ENCODE data around the gene PSME3IP1. TPM values are rescaled to one million over a fixed set of nuclear protein-coding genes. Genes with fewer than 3 reads are reported as not detected.
A peak's percentile ranks its signal among the peaks of the same experiment; 100 is the strongest.

The PSME3IP1 gene
- polyA plus RNA-seq, 1 of the 3 experiments (the other 2 are of a cell fraction), result 80.9 TPM

DNA sequence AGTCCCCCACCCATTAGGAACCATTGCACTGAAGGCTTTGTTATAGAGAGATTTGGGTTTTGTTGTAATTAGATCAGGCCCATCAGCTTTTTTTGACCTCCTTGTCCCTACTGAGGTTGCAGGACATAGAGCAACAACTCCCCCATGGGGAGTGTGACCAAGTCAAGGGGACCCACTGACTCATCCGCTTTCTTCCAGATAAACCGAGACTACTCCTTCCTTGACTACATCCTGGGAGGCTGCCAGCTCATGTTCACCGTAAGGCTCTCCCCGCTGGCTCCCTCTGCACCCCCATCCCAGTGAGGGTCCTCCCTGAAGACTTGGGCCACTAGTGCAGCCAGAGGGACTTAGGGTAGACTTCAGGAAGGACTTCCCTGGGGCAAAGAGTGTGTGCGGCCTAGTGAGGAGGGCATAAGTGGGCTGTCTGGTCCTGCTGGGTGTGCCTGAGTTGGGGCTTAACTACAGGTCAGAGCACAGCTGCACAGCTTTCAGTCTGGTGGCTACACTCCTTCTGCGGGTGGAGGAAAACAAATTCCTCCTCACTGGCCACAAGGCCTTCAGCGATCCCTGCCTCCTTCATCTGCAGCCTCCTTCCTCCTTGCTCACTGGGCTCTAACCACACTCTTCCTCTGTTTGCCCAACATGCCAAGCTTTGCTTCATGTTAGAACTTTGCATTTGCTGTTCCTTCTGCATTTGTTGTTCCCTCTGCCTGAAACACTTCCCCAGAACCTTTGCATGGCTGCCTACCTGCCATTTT lies 62.4 kb downstream of the PSME3IP1 start:
- Histone ChIP-seq H3K79me2 (ENCODE audit: insufficient read depth) (no peaks in the 10 kb centered on the region), H3K9me3 (no peaks in the 10 kb centered on the region), H3K4me1 (ENCODE audit: control insufficient read depth in 1 of 2, insufficient read depth in 2 of 2, low read depth in 1 of 2, low read length in 1 of 2) (no peaks in the 10 kb centered on the region), H2AFZ (ENCODE audit: low read depth) (no peak overlapping the region), H3K36me3 (replicated peaks in 1 of 2; ENCODE audit: control insufficient read depth in 1 of 2, insufficient read depth in 2 of 2, low read length in 1 of 2) (peaks cover 2 to 6% of the 10 kb centered on the region in 2 experiments), H3F3A (replicated peaks; ENCODE audit: insufficient read depth) (no peaks in the 10 kb centered on the region), H4K20me1 (ENCODE audit: insufficient read depth) (no peaks in the 10 kb centered on the region), H3K9me2 (no peaks in the 10 kb centered on the region), H3K4me2 (no peak overlapping the region), H3K27ac (ENCODE audit: low read depth in 2 of 2, low read length in 1 of 2) (no peak overlapping the region), H3K4me3 (ENCODE audit: low read depth in 2 of 2, low read length in 1 of 2) (no peak overlapping the region), H3K27me3 (ENCODE audit: insufficient read depth) (no peaks in the 10 kb centered on the region), H3K9ac (no peak overlapping the region)
- ChIA-PET POLR2A (interaction anchor here (0.6 kb wide), 1 partner anchor 108 kb away, joined by 3 read pairs; no protein-coding TSS in a partner anchor), CTCF (interaction anchor here (1.0 kb wide), 1 partner anchor 41 kb away, joined by 3 read pairs; no protein-coding TSS in a partner anchor)
- no peak for TF ChIP-seq EZH2phosphoT487 (IDR thresholded peaks at IDR 0.05; ENCODE audit: borderline replicate concordance, low read depth)
- no peak for TF ChIP-seq GATA2 (CRISPR knock-in tag; IDR thresholded peaks at IDR 0.05)
- no peak for TF ChIP-seq GABPA (IDR thresholded peaks at IDR 0.05; ENCODE audit: low read depth)
- TF ChIP-seq FOXM1 (IDR thresholded peaks at IDR 0.05; ENCODE audit: low read depth), result no peak
- TF ChIP-seq EP300 (IDR thresholded peaks at IDR 0.05; ENCODE audit: borderline replicate concordance in 1 of 2, low read depth in 1 of 2, low read length in 1 of 2), result no peak
- no peak for DNase-seq
- WGBS (ENCODE audit: low lambda C conversion rate), result 85% methylated on average over 7 of the region's 7 CpGs

DNA sequence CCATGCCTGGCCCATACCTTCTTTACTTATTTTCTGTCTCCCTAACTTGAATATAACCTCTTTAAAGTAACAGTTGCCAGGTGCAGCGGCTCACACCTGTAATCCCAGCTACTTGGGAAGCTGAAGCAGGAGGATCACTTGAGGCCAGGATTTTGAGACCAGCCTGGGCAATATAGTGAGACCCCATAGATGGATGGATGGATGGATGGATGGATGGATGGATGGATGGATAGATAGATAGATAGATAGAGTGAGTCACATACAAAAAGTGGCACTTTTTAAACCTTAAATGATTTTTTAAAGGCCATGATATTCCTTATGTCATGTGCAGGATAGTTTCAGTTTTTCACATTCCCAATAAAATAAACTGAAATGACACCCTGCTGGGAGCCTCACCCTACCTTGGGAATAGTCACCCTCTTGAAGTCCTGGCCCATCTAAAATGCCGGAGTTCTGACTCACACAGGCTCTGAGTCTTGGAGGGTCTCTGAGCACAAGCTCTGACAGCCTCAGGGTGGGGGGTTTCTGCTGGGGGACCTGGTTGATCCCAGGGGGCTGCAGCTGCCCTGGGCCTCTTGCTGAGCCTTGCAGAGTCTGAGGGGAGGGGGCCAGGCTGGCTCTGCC lies 67.3 kb downstream of the PSME3IP1 start:
- TF ChIP-seq GATA2 (CRISPR knock-in tag; IDR thresholded peaks at IDR 0.05) (no peak), SIN3A (IDR thresholded peaks at IDR 0.05; ENCODE audit: borderline replicate concordance, low read depth, low read length) (no peak)
- POLR2A ChIA-PET, result no interaction called here
- no peaks in the 10 kb centered on the region for H4K20me1 ChIP-seq (ENCODE audit: insufficient read depth)
- H2AFZ ChIP-seq (ENCODE audit: low read depth), result no peak overlapping the region
- no peak overlapping the region for H3K9ac ChIP-seq
- peaks cover 6% of the 10 kb centered on the region in 2 experiments for H3K36me3 ChIP-seq (replicated peaks in 1 of 2; ENCODE audit: control insufficient read depth in 1 of 2, insufficient read depth in 2 of 2, low read length in 1 of 2)
- H3K9me2 ChIP-seq, result no peaks in the 10 kb centered on the region
- CTCF ChIA-PET, result interaction anchor here (2.4 kb wide), 1 partner anchor 34 kb away, joined by 10 read pairs; no protein-coding TSS in a partner anchor
- H3K4me2 ChIP-seq, result no peak overlapping the region
- WGBS (ENCODE audit: low lambda C conversion rate), result 92% methylated on average over 2 of the region's 2 CpGs
- no peaks in the 10 kb centered on the region for H3K27me3 ChIP-seq (ENCODE audit: insufficient read depth)
- no peaks in the 10 kb centered on the region for H3K79me2 ChIP-seq (ENCODE audit: insufficient read depth)
- no peak overlapping the region for H3K27ac ChIP-seq (ENCODE audit: low read depth in 2 of 2, low read length in 1 of 2)
- no peak overlapping the region for H3K4me3 ChIP-seq (ENCODE audit: low read depth in 2 of 2, low read length in 1 of 2)
- peaks cover 0 to 15% of the 10 kb centered on the region in 2 experiments; a peak in 1 of 4 replicates for H3K4me1 ChIP-seq (ENCODE audit: control insufficient read depth in 1 of 2, insufficient read depth in 2 of 2, low read depth in 1 of 2, low read length in 1 of 2)
- H3F3A ChIP-seq (replicated peaks; ENCODE audit: insufficient read depth), result no peaks in the 10 kb centered on the region
- H3K9me3 ChIP-seq, result no peaks in the 10 kb centered on the region
- no peak for DNase-seq

DNA sequence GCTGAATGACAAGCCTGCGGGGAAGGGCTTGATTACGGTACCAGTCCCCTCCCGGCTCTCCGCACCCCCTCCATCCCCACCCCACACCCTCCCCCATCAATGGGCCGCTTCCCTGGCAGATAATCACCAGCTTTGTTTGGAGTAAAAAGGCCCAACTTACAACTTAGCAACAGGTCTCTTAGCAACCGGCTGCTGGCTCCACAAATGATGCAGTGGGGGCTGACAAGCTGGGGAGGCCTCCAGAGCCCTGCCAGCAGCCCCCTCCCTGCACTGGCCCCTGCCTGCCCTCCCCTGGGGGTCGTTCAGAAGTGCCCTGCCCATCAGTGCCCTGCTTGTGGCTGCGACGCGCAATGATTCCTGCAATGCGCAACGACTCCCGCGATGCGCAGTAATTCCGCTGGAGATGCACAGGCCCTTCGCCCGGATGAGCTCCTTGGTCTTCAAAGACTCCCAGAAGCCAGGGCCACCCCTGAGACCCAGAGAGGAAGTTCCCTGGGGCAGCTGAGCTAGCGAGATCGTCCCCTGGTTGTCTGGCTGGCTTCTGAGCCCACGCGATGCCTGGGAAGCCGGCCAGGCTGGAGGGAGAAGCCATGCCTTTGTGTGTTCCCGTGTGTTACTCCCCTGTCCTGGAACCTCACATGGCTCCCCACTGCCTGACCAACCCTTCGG lies 70.2 kb downstream of the PSME3IP1 start:
- peaks cover 4% of the 10 kb centered on the region for H3F3A ChIP-seq (replicated peaks; ENCODE audit: insufficient read depth)
- H3K79me2 ChIP-seq (ENCODE audit: insufficient read depth), result no peaks in the 10 kb centered on the region
- peak overlapping the region; percentile 7; the same call in 1 of the 2 replicates for H3K4me2 ChIP-seq
- H3K4me1 ChIP-seq (ENCODE audit: control insufficient read depth in 1 of 2, insufficient read depth in 2 of 2, low read depth in 1 of 2, low read length in 1 of 2), result peaks cover 0 to 15% of the 10 kb centered on the region in 2 experiments; a peak in 1 of 4 replicates
- POLR2A ChIA-PET, result no interaction called here
- H2AFZ ChIP-seq (ENCODE audit: low read depth), result no peak overlapping the region
- H3K27ac ChIP-seq (ENCODE audit: low read depth in 2 of 2, low read length in 1 of 2), result peak overlapping the region; percentile 51 to 57
- peaks cover 0 to 7% of the 10 kb centered on the region in 2 experiments for H3K36me3 ChIP-seq (replicated peaks in 1 of 2; ENCODE audit: control insufficient read depth in 1 of 2, insufficient read depth in 2 of 2, low read length in 1 of 2)
- WGBS (ENCODE audit: low lambda C conversion rate), result 76% methylated on average over 18 of the region's 25 CpGs
- no peak overlapping the region for H3K4me3 ChIP-seq (ENCODE audit: low read depth in 2 of 2, low read length in 1 of 2)
- 0 out of 2 replicates have a peak, but pooled peaks cover under 1% of the 10 kb centered on the region for H4K20me1 ChIP-seq (ENCODE audit: insufficient read depth)
- no peaks in the 10 kb centered on the region for H3K27me3 ChIP-seq (ENCODE audit: insufficient read depth)
- CTCF ChIA-PET, result no interaction called here
- H3K9me2 ChIP-seq, result no peaks in the 10 kb centered on the region
- peak; percentile 70 for DNase-seq
- no peak overlapping the region for H3K9ac ChIP-seq
- no peaks in the 10 kb centered on the region for H3K9me3 ChIP-seq
- no peak for TF ChIP-seq RXRA (IDR thresholded peaks at IDR 0.05; ENCODE audit: borderline replicate concordance, low read depth)
- TF ChIP-seq, protein P1, sequence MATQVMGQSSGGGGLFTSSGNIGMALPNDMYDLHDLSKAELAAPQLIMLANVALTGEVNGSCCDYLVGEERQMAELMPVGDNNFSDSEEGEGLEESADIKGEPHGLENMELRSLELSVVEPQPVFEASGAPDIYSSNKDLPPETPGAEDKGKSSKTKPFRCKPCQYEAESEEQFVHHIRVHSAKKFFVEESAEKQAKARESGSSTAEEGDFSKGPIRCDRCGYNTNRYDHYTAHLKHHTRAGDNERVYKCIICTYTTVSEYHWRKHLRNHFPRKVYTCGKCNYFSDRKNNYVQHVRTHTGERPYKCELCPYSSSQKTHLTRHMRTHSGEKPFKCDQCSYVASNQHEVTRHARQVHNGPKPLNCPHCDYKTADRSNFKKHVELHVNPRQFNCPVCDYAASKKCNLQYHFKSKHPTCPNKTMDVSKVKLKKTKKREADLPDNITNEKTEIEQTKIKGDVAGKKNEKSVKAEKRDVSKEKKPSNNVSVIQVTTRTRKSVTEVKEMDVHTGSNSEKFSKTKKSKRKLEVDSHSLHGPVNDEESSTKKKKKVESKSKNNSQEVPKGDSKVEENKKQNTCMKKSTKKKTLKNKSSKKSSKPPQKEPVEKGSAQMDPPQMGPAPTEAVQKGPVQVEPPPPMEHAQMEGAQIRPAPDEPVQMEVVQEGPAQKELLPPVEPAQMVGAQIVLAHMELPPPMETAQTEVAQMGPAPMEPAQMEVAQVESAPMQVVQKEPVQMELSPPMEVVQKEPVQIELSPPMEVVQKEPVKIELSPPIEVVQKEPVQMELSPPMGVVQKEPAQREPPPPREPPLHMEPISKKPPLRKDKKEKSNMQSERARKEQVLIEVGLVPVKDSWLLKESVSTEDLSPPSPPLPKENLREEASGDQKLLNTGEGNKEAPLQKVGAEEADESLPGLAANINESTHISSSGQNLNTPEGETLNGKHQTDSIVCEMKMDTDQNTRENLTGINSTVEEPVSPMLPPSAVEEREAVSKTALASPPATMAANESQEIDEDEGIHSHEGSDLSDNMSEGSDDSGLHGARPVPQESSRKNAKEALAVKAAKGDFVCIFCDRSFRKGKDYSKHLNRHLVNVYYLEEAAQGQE (IDR thresholded peaks at IDR 0.05; ENCODE audit: low read depth, low read length), result no peak
- TF ChIP-seq RFX5 (IDR thresholded peaks at IDR 0.05; ENCODE audit: low read length), result no peak
- TF ChIP-seq GABPA (IDR thresholded peaks at IDR 0.05; ENCODE audit: low read depth), result no peak
- no peak for TF ChIP-seq FOXM1 (IDR thresholded peaks at IDR 0.05; ENCODE audit: low read depth)
- TF ChIP-seq, protein P2, sequence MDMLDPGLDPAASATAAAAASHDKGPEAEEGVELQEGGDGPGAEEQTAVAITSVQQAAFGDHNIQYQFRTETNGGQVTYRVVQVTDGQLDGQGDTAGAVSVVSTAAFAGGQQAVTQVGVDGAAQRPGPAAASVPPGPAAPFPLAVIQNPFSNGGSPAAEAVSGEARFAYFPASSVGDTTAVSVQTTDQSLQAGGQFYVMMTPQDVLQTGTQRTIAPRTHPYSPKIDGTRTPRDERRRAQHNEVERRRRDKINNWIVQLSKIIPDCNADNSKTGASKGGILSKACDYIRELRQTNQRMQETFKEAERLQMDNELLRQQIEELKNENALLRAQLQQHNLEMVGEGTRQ (IDR thresholded peaks at IDR 0.05; ENCODE audit: borderline replicate concordance, low read depth, low read length), result peak; percentile 32; the same call in 1 of the 2 replicates
- no peak for TF ChIP-seq GATA2 (CRISPR knock-in tag; IDR thresholded peaks at IDR 0.05)
- TF ChIP-seq, protein P3, sequence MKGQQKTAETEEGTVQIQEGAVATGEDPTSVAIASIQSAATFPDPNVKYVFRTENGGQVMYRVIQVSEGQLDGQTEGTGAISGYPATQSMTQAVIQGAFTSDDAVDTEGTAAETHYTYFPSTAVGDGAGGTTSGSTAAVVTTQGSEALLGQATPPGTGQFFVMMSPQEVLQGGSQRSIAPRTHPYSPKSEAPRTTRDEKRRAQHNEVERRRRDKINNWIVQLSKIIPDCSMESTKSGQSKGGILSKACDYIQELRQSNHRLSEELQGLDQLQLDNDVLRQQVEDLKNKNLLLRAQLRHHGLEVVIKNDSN (IDR thresholded peaks at IDR 0.05; ENCODE audit: borderline replicate concordance, low read depth), result peak; percentile 76
